Peyer's patch (tissue), 4 donors: ENCODE results near the gene ZNF143. TPM values are rescaled to one million over a fixed set of nuclear protein-coding genes. Genes with fewer than 3 reads are reported as not detected.

ENCODE experiments used
- DNase-seq, 3 donors: peaks; one replicate each; pipeline ENCODE4 v3.0.0-alpha.2; 2017 to 2019
- H3K27ac ChIP-seq, 4 donors: fragments of 200-600 bp; sonication (generic); one replicate each; pipeline ENCODE4 v1.5.1; 2016 to 2019
- H3K27me3 ChIP-seq, 2 donors: fragments of 200-600 bp; sonication (generic); one replicate each; pipeline ENCODE4 v1.5.1; 2019
- H3K36me3 ChIP-seq, 3 donors: fragments of 200-600 bp; sonication (generic); one replicate each; pipeline ENCODE4 v1.5.1; 2016 to 2019
- H3K4me1 ChIP-seq, 4 donors: fragments of 200-600 bp; sonication (generic); one replicate each; pipeline ENCODE4 v1.5.1; 2016 to 2019
- H3K4me3 ChIP-seq, 4 donors: fragments of 200-600 bp; sonication (generic); 1 replicate in 3 of 4; 2 replicates in 1 of 4; pipeline ENCODE4 v1.5.1; 2016 to 2019; ENCODE audit warnings: mild to moderate bottlenecking in 1 of 4
- H3K9me3 ChIP-seq, 4 donors: fragments of 200-600 bp; sonication (generic); one replicate each; pipeline ENCODE4 v1.5.1; 2016 to 2019; ENCODE audit warnings: mild to moderate bottlenecking in 1 of 4
- POLR2A ChIP-seq, 2 donors: fragments of 450-650 bp; IDR thresholded peaks; one replicate each; pipeline ENCODE4 v1.5.1; 2017; ENCODE audit warnings: antibody characterized with exemption in 2 of 2, mild to moderate bottlenecking in 2 of 2, moderate library complexity in 2 of 2
- small RNA-seq, 2 donors: library from RNA; depleted of rRNA; stranded (forward); fragments of <200 nt; gene quantifications; one replicate each; pipeline ENCODE3, GENCODE V24; 2016
- total RNA-seq, 4 donors: library from RNA; depleted of rRNA; stranded (reverse); fragments of >200 nt; gene quantifications; one replicate each; pipeline ENCODE4 v1.1.0, GENCODE V29; 2016
- TF ChIP-seq, protein P1 (sequence below), 6 experiments: fragments of 450-650 bp in 4 of 6; fragments of 200-600 bp in 2 of 6; sonication (generic) in 1 of 6; IDR thresholded peaks; one replicate each; pipeline ENCODE4 v1.5.1; 2017 to 2019; ENCODE audit warnings: antibody characterized with exemption in 6 of 6, mild to moderate bottlenecking in 3 of 6, moderate library complexity in 1 of 6

ZNF143 gene
- total RNA-seq, 4 donors from 2014 or later: 8.5 to 56.1 (median 35.7) TPM

DNA sequence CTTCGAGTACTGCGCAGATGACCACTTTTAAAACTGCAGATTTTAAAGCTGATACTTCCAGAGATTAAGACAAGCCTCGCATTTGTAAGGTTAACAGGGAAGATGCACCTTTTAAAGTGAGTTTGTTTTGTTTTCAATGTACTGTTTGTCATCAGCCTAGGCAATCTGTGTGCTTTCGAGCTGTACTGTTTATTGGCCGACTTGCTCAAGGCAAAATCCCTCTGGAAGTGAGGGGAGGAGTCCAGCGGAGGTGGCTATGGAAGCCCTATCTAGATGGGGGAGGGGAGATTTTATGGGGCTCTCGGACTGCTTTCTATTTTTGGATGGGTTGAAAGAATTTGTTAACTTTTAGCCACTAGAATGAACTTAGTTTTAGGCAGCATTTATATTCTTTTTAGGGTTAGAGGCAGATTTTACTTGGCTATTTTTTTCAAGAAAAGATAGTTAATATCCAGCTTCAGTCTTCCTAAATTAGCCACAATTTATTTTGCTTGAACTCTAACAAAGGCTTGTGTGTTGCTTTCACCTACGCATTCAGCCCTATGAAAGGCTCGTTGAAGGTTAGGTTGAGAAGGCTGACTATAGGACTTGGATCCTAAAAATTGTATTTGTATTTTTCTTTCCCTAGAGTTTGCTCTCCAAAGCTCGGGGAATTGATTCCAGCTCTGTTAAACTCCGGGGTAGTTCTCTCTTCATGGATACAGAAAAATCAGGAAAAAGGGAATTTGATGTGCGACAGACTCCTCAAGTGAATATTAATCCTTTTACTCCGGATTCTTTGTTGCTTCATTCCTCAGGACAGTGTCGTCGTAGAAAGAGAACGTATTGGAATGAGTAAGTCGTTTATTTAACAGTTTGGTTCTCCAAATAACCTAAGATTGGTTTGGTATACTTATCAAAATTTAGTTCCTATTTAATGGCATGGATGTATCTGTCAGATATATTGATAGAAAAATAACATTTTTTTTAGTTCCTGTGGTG lies 114.7 kb downstream of the ZNF143 start:
- DNase-seq: peak in 2 of 3 donors; percentile 29 to 78
- peak; percentile 32 to 60 for TF ChIP-seq POLR2A (IDR thresholded peaks at IDR 0.05)
- TF ChIP-seq, protein P1, sequence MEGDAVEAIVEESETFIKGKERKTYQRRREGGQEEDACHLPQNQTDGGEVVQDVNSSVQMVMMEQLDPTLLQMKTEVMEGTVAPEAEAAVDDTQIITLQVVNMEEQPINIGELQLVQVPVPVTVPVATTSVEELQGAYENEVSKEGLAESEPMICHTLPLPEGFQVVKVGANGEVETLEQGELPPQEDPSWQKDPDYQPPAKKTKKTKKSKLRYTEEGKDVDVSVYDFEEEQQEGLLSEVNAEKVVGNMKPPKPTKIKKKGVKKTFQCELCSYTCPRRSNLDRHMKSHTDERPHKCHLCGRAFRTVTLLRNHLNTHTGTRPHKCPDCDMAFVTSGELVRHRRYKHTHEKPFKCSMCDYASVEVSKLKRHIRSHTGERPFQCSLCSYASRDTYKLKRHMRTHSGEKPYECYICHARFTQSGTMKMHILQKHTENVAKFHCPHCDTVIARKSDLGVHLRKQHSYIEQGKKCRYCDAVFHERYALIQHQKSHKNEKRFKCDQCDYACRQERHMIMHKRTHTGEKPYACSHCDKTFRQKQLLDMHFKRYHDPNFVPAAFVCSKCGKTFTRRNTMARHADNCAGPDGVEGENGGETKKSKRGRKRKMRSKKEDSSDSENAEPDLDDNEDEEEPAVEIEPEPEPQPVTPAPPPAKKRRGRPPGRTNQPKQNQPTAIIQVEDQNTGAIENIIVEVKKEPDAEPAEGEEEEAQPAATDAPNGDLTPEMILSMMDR (IDR thresholded peaks at IDR 0.05): no peak
- peaks cover 0 to 1% (median 0%) of the 10 kb centered on the region in 3 donors for H3K36me3 ChIP-seq
- peak overlapping the region; percentile 95 to 98 (median 96) for H3K27ac ChIP-seq
- H3K4me1 ChIP-seq: peaks cover 0 to 12% (median 0%) of the 10 kb centered on the region in 4 donors
- H3K27me3 ChIP-seq: no peaks in the 10 kb centered on the region
- peak overlapping the region; percentile 71 to 85 (median 80) for H3K4me3 ChIP-seq
- H3K9me3 ChIP-seq: no peaks in the 10 kb centered on the region

DNA sequence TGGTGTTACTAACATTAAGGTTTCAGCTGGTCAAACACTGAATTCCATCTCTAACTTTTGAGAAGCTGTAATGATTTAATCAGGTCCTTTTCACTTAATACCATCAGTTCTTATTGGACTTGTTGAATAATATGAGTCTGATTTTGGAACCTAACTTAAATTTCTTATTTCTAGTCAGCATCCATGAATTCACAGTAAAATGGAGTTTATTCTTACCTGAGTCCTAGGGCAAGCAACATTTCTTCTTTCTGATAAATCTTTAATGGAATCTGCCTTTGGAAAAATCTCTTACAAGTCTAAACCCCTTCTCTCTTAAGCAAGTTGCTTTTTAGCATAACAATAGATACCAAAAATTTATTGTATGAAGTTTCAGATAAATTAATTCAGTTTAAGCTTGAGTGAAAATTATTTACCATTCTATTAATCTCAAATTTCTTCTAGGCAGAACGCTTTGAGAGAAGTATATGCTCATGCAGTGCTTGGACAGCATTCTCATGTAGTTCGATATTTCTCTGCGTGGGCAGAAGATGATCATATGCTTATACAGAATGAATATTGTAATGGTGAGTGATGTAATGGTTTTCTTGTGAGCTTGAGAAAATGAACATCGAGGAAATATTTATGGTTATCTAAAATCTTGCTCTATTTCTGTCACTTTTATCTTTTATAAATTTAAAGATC lies 116.0 kb downstream of the ZNF143 start:
- no peaks in the 10 kb centered on the region for H3K9me3 ChIP-seq
- DNase-seq: no peak
- TF ChIP-seq, protein P1 (IDR thresholded peaks at IDR 0.05): no peak
- no peak for TF ChIP-seq POLR2A (IDR thresholded peaks at IDR 0.05)
- H3K36me3 ChIP-seq: peaks cover 0 to 14% (median 0%) of the 10 kb centered on the region in 3 donors
- H3K4me3 ChIP-seq: peak overlapping the region in 2 of 4 donors; percentile 71 to 82
- H3K27me3 ChIP-seq: no peaks in the 10 kb centered on the region
- peak overlapping the region; percentile 32 to 95 (median 49) for H3K27ac ChIP-seq
- peaks cover 0 to 10% (median 0%) of the 10 kb centered on the region in 4 donors for H3K4me1 ChIP-seq

DNA sequence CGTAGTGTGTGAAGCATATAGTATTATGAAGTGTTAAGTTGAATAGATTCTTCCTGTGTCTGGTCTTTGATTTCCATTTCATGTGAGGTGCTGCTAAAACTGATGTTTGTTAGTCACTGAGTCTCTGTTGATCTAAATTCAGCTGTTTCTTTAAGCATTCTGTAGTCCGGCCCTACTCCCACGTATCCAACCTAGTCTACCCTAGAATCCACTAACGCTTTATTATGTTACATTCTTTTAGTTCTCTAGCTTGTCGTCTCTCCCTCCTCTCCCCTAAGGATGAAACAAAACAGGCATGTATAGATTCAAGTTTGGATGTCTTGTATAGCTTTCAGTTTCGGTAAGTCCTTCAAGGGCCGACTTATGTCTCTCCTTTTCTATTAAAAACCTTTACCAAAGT lies 116.7 kb downstream of the ZNF143 start:
- Histone ChIP-seq H3K4me1 (peaks cover 0 to 5% (median 0%) of the 10 kb centered on the region in 4 donors), H3K27me3 (no peaks in the 10 kb centered on the region), H3K4me3 (peak overlapping the region in 3 of 4 donors; percentile 9 to 82 (median 31)), H3K27ac (peak overlapping the region; percentile 32 to 95 (median 49)), H3K36me3 (peaks cover 0 to 21% (median 0%) of the 10 kb centered on the region in 3 donors), H3K9me3 (no peaks in the 10 kb centered on the region)
- no peak for TF ChIP-seq POLR2A (IDR thresholded peaks at IDR 0.05)
- TF ChIP-seq, protein P1 (IDR thresholded peaks at IDR 0.05): no peak
- DNase-seq: no peak

Small RNAs within 50 kb of the gene (small RNA-seq; reads per million reads assigned to genes)
- gene RF01210 (0 reads per million in 2 donors), gene SNORA23 (60.3 to 108 reads per million in 2 donors)

Other genes with a start within 250 kb of the ZNF143 start
- gene DENND5A, start 195.7 kb upstream of the ZNF143 start, total RNA-seq: 10 to 100 TPM in 3 of 4 donors, 1 to 10 TPM in 1; 6.1 to 67.7 (median 23.2) TPM
- gene TMEM41B, start 146.4 kb upstream of the ZNF143 start, total RNA-seq: 10 to 100 TPM; 18.2 to 82.1 (median 72.6) TPM
- gene IPO7, start 76.4 kb upstream of the ZNF143 start, total RNA-seq: 10 to 100 TPM; 32.4 to 79.9 (median 54.3) TPM
- 10 to 100 TPM; 14.4 to 40.4 (median 26.2) TPM for gene WEE1, start 112.7 kb downstream of the ZNF143 start, total RNA-seq
- 10 to 100 TPM; 16.8 to 62.7 (median 26.1) TPM for gene SWAP70, start 203.1 kb downstream of the ZNF143 start, total RNA-seq